SK-N-SH treated with all-trans-retinoic acid at 6 μM for 48 hours (cell line): ENCODE results near the gene EML4.

Experiments
- ATAC-seq: fragments of 200-7000 bp; cut with Tn5 transposase; 3 replicates; pipeline ENCODE4 v1.9.1; 2020; ENCODE audit warnings: mild to moderate bottlenecking, moderate library complexity
- ARNTL ChIP-seq: fragments of 450-650 bp; formaldehyde crosslinking; IDR thresholded peaks from 2 replicates; pipeline ENCODE4 v1.5.0; 2020; ENCODE audit warnings: low read depth, mild to moderate bottlenecking, moderate library complexity, borderline replicate concordance
- BACH2 ChIP-seq: fragments of 250-450 bp; sonication (Bioruptor Pico); IDR thresholded peaks from 2 replicates; pipeline ENCODE4 v1.9.0; 2021; ENCODE audit warnings: mild to moderate bottlenecking, borderline replicate concordance
- CSDC2 ChIP-seq: fragments of 250-450 bp; sonication (Bioruptor Pico); IDR thresholded peaks from 2 replicates; pipeline ENCODE4 v1.5.0; 2020; ENCODE audit warnings: mild to moderate bottlenecking, moderate library complexity
- CSRNP3 ChIP-seq: fragments of 250-450 bp; sonication (Bioruptor Pico); IDR thresholded peaks from 2 replicates; pipeline ENCODE4 v1.5.1; 2021; ENCODE audit warnings: mild to moderate bottlenecking, moderate library complexity
- ESRRG ChIP-seq: fragments of 250-450 bp; sonication (Bioruptor Pico); IDR thresholded peaks from 2 replicates; pipeline ENCODE4 v1.6.1; 2021; ENCODE audit warnings: mild to moderate bottlenecking
- GLIS3 ChIP-seq: fragments of 250-450 bp; sonication (Bioruptor Pico); IDR thresholded peaks from 2 replicates; pipeline ENCODE4 v1.5.0; 2020; ENCODE audit warnings: mild to moderate bottlenecking, moderate library complexity
- ISL1 ChIP-seq: fragments of 250-450 bp; sonication (Bioruptor Pico); IDR thresholded peaks from 2 replicates; pipeline ENCODE4 v2.1.2; 2022; ENCODE audit warnings: mild to moderate bottlenecking, moderate library complexity
- OSR1 ChIP-seq: fragments of 250-450 bp; sonication (Bioruptor Pico); IDR thresholded peaks from 2 replicates; pipeline ENCODE4 v1.8.0; 2022; ENCODE audit warnings: moderate library complexity, mild to moderate bottlenecking, inconsistent platforms
- POU6F1 ChIP-seq: fragments of 250-450 bp; sonication (Bioruptor Pico); IDR thresholded peaks from 2 replicates; pipeline ENCODE4 v1.8.0; 2021; ENCODE audit warnings: low read depth, mild to moderate bottlenecking, moderate library complexity, borderline replicate concordance
- PPARA ChIP-seq: fragments of 250-450 bp; sonication (Bioruptor Pico); IDR thresholded peaks from 2 replicates; pipeline ENCODE4 v1.5.0; 2020; ENCODE audit warnings: mild to moderate bottlenecking, borderline replicate concordance
- RARB ChIP-seq: fragments of 250-450 bp; sonication (Bioruptor Pico); IDR thresholded peaks from 2 replicates; pipeline ENCODE4 v1.8.0; 2021; ENCODE audit warnings: mild to moderate bottlenecking, moderate library complexity
- SNAI2 ChIP-seq: fragments of 250-450 bp; sonication (Bioruptor Pico); IDR thresholded peaks from 2 replicates; pipeline ENCODE4 v1.5.0; 2020; ENCODE audit warnings: mild to moderate bottlenecking, moderate library complexity
- TCF4 ChIP-seq: fragments of 250-450 bp; sonication (Bioruptor Pico); IDR thresholded peaks from 2 replicates; pipeline ENCODE4 v1.8.0; 2021; ENCODE audit warnings: mild to moderate bottlenecking, moderate library complexity, borderline replicate concordance
- TOX ChIP-seq: fragments of 250-450 bp; sonication (Bioruptor Pico); IDR thresholded peaks from 2 replicates; pipeline ENCODE4 v1.8.0; 2021; ENCODE audit warnings: mild to moderate bottlenecking, moderate library complexity, borderline replicate concordance
- TSHZ2 ChIP-seq: fragments of 250-450 bp; sonication (Bioruptor Pico); IDR thresholded peaks from 2 replicates; pipeline ENCODE4 v1.5.0; 2020; ENCODE audit warnings: mild to moderate bottlenecking, moderate library complexity
- ZFP3 ChIP-seq: fragments of 250-450 bp; sonication (Bioruptor Pico); IDR thresholded peaks from 2 replicates; pipeline ENCODE4 v1.5.0; 2020; ENCODE audit warnings: mild to moderate bottlenecking, moderate library complexity
- ZFP30 ChIP-seq: fragments of 450-650 bp; formaldehyde crosslinking; IDR thresholded peaks from 2 replicates; pipeline ENCODE4 v1.5.0; 2022; ENCODE audit warnings: mild to moderate bottlenecking, moderate library complexity
- ZNF8 ChIP-seq: fragments of 450-650 bp; formaldehyde crosslinking; IDR thresholded peaks from 2 replicates; pipeline ENCODE4 v1.5.0; 2020; ENCODE audit warnings: mild to moderate bottlenecking, moderate library complexity

The EML4 gene

GRCh38 chr2:42228101-42228500, 58.9 kb downstream of the EML4 start (continued):
- no peak for TF ChIP-seq CSRNP3

GRCh38 chr2:42229949-42230348, 60.8 kb downstream of the EML4 start:
- TF ChIP-seq OSR1 (CRISPR knock-in tag): no peak

GRCh38 chr2:42230891-42231290, 61.7 kb downstream of the EML4 start:
- ATAC-seq: peak; percentile 29; the same call in 2 of the 3 replicates
- no peak for TF ChIP-seq ARNTL (CRISPR knock-in tag)
- TF ChIP-seq TOX (CRISPR knock-in tag): no peak
- TF ChIP-seq OSR1 (CRISPR knock-in tag): no peak
- TF ChIP-seq ZFP30 (CRISPR knock-in tag): no peak
- TF ChIP-seq CSRNP3: no peak
- TF ChIP-seq PPARA (CRISPR knock-in tag): no peak
- no peak for TF ChIP-seq SNAI2 (CRISPR knock-in tag)
- TF ChIP-seq TCF4 (CRISPR knock-in tag): no peak
- no peak for TF ChIP-seq ZNF8 (CRISPR knock-in tag)
- TF ChIP-seq RARB (CRISPR knock-in tag): no peak
- TF ChIP-seq, all 23 proteins: peak for 0

More at GRCh38 chr2:42229949-42230348, 60.8 kb downstream of the EML4 start:
- ATAC-seq: no peak

- no peak for ATAC-seq
- no peak for TF ChIP-seq SNAI2 (CRISPR knock-in tag)
Observed at GRCh38 chr2:42232024-42232423, 62.9 kb downstream of the EML4 start.

GRCh38 chr2:42233976-42234441, 64.9 kb downstream of the EML4 start:
- peak; percentile 78 for ATAC-seq
- TF ChIP-seq CSDC2: 0 out of 2 replicates have a peak, but pooled peaks have one; percentile 35
- no peak for TF ChIP-seq OSR1 (CRISPR knock-in tag)

- no peak for ATAC-seq
- TF ChIP-seq TSHZ2 (CRISPR knock-in tag): no peak
- no peak for TF ChIP-seq ZFP30 (CRISPR knock-in tag)
- TF ChIP-seq TOX (CRISPR knock-in tag): no peak
- no peak for TF ChIP-seq RARB (CRISPR knock-in tag)
- no peak for TF ChIP-seq GLIS3 (CRISPR knock-in tag)
- TF ChIP-seq ESRRG (CRISPR knock-in tag): no peak
- no peak for TF ChIP-seq PPARA (CRISPR knock-in tag)
- TF ChIP-seq TCF4 (CRISPR knock-in tag): no peak
- TF ChIP-seq ARNTL (CRISPR knock-in tag): no peak
- no peak for TF ChIP-seq POU6F1 (CRISPR knock-in tag)
- no peak for TF ChIP-seq BACH2 (CRISPR knock-in tag)
- no peak for TF ChIP-seq ISL1 (CRISPR knock-in tag)
- no peak for TF ChIP-seq ZFP3
Observed at GRCh38 chr2:42236911-42237310, 67.8 kb downstream of the EML4 start.
